PC-9 (cell line): ENCODE measurements around the gene ABHD4.

ENCODE experiments used
- CTCF ChIP-seq: fragments of 200-600 bp; sonication (generic); conservative IDR thresholded peaks from 2 replicates; pipeline ENCODE4 v1.6.1; 2017; ENCODE audit warnings: mixed run types, antibody characterized with exemption, mild to moderate bottlenecking, moderate library complexity
- EZH2 ChIP-seq: fragments of 200-600 bp; sonication (generic); IDR thresholded peaks from 2 replicates; pipeline ENCODE4 v1.8.0; 2017; ENCODE audit warnings: antibody characterized with exemption, low read depth

DNA sequence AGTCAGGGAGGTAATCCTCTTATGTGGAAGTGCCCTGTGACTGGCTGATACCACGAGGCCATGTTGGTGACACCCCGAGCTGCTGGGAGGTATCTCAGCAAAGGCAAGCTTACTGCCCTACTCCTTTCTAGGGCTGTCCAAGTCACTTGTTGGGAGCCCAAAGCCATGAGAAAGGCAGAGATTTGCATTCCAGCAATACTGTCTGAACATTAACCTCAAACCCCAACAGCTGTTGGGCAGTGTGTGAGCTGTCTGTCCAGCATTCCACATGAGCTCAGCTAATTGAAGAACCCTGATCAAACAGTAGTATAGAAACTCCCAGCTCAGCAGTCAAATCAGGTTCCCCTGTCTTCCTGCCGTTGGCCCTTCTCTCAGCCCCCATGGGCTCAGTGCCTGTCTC is 9.2 kb downstream of the ABHD4 start:
- TF ChIP-seq EZH2 (no peak), CTCF (no peak)
